Measurements from ENCODE around the gene PAGE2B. TPM values are rescaled to one million over a fixed set of nuclear protein-coding genes. Genes with fewer than 3 reads are reported as not detected.

Gene PAGE2B
- total and polyA plus RNA-seq, 9 of the 15 experiments (the other 6 are each of a cell fraction or from before 2014, with no cell fraction given): 1.8 to 36.0 (median 16.5) TPM

GRCh38 chrX:55028040-55028439, 46.8 kb upstream of the PAGE2B start (continued):
- TF ChIP-seq, protein P1, sequence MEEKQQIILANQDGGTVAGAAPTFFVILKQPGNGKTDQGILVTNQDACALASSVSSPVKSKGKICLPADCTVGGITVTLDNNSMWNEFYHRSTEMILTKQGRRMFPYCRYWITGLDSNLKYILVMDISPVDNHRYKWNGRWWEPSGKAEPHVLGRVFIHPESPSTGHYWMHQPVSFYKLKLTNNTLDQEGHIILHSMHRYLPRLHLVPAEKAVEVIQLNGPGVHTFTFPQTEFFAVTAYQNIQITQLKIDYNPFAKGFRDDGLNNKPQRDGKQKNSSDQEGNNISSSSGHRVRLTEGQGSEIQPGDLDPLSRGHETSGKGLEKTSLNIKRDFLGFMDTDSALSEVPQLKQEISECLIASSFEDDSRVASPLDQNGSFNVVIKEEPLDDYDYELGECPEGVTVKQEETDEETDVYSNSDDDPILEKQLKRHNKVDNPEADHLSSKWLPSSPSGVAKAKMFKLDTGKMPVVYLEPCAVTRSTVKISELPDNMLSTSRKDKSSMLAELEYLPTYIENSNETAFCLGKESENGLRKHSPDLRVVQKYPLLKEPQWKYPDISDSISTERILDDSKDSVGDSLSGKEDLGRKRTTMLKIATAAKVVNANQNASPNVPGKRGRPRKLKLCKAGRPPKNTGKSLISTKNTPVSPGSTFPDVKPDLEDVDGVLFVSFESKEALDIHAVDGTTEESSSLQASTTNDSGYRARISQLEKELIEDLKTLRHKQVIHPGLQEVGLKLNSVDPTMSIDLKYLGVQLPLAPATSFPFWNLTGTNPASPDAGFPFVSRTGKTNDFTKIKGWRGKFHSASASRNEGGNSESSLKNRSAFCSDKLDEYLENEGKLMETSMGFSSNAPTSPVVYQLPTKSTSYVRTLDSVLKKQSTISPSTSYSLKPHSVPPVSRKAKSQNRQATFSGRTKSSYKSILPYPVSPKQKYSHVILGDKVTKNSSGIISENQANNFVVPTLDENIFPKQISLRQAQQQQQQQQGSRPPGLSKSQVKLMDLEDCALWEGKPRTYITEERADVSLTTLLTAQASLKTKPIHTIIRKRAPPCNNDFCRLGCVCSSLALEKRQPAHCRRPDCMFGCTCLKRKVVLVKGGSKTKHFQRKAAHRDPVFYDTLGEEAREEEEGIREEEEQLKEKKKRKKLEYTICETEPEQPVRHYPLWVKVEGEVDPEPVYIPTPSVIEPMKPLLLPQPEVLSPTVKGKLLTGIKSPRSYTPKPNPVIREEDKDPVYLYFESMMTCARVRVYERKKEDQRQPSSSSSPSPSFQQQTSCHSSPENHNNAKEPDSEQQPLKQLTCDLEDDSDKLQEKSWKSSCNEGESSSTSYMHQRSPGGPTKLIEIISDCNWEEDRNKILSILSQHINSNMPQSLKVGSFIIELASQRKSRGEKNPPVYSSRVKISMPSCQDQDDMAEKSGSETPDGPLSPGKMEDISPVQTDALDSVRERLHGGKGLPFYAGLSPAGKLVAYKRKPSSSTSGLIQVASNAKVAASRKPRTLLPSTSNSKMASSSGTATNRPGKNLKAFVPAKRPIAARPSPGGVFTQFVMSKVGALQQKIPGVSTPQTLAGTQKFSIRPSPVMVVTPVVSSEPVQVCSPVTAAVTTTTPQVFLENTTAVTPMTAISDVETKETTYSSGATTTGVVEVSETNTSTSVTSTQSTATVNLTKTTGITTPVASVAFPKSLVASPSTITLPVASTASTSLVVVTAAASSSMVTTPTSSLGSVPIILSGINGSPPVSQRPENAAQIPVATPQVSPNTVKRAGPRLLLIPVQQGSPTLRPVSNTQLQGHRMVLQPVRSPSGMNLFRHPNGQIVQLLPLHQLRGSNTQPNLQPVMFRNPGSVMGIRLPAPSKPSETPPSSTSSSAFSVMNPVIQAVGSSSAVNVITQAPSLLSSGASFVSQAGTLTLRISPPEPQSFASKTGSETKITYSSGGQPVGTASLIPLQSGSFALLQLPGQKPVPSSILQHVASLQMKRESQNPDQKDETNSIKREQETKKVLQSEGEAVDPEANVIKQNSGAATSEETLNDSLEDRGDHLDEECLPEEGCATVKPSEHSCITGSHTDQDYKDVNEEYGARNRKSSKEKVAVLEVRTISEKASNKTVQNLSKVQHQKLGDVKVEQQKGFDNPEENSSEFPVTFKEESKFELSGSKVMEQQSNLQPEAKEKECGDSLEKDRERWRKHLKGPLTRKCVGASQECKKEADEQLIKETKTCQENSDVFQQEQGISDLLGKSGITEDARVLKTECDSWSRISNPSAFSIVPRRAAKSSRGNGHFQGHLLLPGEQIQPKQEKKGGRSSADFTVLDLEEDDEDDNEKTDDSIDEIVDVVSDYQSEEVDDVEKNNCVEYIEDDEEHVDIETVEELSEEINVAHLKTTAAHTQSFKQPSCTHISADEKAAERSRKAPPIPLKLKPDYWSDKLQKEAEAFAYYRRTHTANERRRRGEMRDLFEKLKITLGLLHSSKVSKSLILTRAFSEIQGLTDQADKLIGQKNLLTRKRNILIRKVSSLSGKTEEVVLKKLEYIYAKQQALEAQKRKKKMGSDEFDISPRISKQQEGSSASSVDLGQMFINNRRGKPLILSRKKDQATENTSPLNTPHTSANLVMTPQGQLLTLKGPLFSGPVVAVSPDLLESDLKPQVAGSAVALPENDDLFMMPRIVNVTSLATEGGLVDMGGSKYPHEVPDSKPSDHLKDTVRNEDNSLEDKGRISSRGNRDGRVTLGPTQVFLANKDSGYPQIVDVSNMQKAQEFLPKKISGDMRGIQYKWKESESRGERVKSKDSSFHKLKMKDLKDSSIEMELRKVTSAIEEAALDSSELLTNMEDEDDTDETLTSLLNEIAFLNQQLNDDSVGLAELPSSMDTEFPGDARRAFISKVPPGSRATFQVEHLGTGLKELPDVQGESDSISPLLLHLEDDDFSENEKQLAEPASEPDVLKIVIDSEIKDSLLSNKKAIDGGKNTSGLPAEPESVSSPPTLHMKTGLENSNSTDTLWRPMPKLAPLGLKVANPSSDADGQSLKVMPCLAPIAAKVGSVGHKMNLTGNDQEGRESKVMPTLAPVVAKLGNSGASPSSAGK (IDR thresholded peaks at IDR 0.05): no peak
- no peak for TF ChIP-seq NFRKB (IDR thresholded peaks at IDR 0.05; ENCODE audit: low read depth)
- no peak for TF ChIP-seq SPI1 (IDR thresholded peaks at IDR 0.05; ENCODE audit: borderline replicate concordance, low read depth, low read length)
- TF ChIP-seq, protein P2, sequence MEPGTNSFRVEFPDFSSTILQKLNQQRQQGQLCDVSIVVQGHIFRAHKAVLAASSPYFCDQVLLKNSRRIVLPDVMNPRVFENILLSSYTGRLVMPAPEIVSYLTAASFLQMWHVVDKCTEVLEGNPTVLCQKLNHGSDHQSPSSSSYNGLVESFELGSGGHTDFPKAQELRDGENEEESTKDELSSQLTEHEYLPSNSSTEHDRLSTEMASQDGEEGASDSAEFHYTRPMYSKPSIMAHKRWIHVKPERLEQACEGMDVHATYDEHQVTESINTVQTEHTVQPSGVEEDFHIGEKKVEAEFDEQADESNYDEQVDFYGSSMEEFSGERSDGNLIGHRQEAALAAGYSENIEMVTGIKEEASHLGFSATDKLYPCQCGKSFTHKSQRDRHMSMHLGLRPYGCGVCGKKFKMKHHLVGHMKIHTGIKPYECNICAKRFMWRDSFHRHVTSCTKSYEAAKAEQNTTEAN (CRISPR knock-in tag; IDR thresholded peaks at IDR 0.05): no peak
- no peak for TF ChIP-seq ZNF280B (CRISPR knock-in tag; IDR thresholded peaks at IDR 0.05)
- peak; percentile 95 for TF ChIP-seq PML (IDR thresholded peaks at IDR 0.05; ENCODE audit: low read length)
- TF ChIP-seq NFYB (IDR thresholded peaks at IDR 0.05; ENCODE audit: extremely low read depth, insufficient read length): no peak
- no peak for TF ChIP-seq SP2 (IDR thresholded peaks at IDR 0.05; ENCODE audit: extremely low read depth, low read depth, low read length, poor library complexity, severe bottlenecking)
- TF ChIP-seq CBX3 (IDR thresholded peaks at IDR 0.05; ENCODE audit: borderline replicate concordance in 1 of 2, low read length in 2 of 2): no peak
- TF ChIP-seq, protein P3, sequence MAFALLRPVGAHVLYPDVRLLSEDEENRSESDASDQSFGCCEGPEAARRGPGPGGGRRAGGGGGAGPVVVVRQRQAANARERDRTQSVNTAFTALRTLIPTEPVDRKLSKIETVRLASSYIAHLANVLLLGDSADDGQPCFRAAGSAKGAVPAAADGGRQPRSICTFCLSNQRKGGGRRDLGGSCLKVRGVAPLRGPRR (CRISPR knock-in tag; IDR thresholded peaks at IDR 0.05): no peak
- peak; percentile 84 for TF ChIP-seq FOXM1 (IDR thresholded peaks at IDR 0.05; ENCODE audit: low read depth)
- TF ChIP-seq FOXM1 (CRISPR knock-in tag; IDR thresholded peaks at IDR 0.05; ENCODE audit: low read depth): no peak
- no peak for TF ChIP-seq MCM7 (IDR thresholded peaks at IDR 0.05)
- no peak for TF ChIP-seq ZNF561 (CRISPR knock-in tag; conservative IDR thresholded peaks at IDR 0.05)
- TF ChIP-seq KDM5B (IDR thresholded peaks at IDR 0.05; ENCODE audit: insufficient replicate concordance, low read depth, low read length): no peak
